Fibroblast of upper back skin (primary cell): ENCODE data around the gene PNPLA8.

ENCODE experiments used
- DNase-seq: peaks from one replicate; pipeline ENCODE4 v3.0.0-alpha.2; 2013

PNPLA8 gene

DNA sequence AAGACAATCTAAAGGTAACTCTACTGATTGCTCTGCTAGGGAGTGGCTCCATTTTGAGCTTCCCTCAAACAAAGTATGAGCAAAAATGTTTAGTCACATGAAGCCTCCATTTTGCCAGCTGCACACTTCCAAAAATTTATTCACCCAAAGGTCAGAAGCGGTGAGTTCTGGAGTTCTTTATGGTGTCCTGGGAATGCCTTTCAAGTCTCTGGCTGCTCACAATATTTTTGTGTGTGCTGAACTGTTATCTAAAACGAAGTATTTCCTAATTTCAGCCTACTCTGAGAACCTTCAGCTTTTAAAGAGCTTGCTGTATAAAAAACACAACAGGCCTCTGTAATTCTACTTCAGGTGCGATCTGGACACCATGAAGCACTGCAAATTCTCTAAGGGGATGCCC is 85.3 kb downstream of the PNPLA8 start:
- DNase-seq: no peak

- no peak for DNase-seq
Observed at GRCh38 chr7:108436906-108437305, 89.0 kb downstream of the PNPLA8 start.

DNA sequence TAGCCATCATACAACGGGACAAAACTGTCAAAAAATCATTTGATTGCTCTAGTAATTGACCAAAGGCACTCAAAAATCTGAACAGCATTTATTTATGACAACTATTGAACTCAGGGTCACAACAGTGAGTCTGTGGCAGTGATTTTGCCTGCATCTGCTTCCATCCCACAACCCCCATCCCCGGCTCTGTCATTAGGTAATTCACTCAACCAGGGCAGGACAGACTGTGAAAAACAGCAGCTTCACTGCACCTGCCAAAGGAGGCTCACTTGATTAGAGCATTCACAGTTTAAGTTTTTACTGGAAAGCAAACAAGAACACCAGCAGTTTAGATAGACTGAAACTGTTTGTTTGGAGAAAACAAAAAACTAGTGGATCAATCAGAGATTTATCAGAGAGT is 91.9 kb downstream of the PNPLA8 start:
- no peak for DNase-seq

DNA sequence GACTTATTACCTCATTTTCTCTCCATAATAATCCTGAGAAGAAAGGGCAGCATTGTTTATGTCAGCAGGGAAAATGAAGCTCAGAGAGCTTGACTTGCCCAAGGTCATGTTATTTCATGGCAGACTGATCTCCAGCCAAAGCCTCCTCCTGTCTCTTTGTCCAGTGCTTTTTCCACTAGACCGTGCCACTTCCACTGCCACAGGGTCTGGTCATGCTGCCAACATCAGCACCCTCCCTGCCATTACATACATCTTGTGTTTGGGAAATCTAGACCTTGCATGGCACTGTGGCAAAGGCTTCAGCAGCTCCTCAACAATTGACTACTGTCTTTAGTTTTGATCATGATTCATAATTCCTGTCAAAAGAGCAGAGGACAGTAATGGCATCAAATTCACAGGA is 94.8 kb downstream of the PNPLA8 start:
- DNase-seq: no peak

DNA sequence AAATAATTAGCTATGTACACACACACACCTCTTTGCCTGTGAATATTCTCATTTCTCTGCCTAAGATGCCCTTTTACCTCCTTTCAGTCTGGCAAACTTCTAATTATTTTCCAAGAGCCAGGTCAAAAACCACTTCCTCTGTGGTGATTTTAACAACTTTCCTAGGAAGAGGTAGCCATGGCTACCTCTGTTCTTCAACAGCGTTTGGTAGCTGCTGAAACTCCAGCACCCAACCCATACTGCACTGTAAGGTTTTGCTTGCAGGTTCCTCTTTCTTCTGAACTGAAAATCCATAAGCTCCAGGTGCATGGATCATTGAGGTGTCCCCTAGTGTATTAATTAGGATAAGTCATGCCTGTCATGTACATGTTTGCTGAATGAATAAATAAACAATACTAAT is 95.3 kb downstream of the PNPLA8 start:
- no peak for DNase-seq

DNA sequence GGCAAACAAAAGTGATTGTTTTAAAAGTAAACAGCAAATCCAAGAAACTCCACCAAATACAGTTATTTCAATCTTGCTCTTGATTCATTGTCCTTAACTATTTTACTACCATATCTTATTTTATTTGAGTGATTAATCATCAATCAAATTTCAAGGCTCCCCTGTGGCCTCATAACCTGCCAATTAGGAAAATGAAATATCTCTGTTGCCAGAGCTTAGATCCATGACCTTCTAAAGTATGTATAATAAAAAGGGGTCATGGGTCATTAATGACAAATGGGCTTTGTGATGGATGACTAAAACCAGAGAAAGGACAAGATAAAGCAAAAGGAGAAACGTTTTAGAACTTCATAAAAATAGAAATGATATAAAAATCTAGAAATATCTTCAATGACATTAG is 98.2 kb downstream of the PNPLA8 start:
- DNase-seq: no peak

DNA sequence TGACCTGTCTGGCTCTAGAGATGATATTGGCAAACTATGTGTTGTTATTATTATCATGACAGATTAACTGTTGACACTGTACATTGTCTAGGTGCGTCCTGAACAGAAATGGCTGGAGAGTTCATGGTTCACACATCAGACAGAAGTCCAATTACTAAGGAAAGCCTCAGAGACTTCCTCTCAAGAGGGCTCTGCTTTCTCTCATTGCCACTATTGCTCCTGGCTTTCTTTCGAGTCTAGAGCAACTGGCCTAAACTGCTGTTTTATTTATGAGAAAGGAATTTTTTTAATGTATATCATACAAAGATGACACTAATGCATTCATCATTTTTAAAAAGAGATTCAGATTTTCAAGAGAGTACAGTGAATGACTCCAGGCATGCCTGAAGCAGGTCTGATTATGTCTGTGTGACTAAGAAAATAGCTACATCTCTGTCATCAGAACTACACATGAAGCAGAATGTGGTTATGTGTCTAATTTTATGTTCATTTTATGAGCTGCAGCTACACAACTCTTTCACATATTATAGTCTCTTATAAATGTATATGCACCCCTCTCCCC is 100.1 kb downstream of the PNPLA8 start:
- DNase-seq: no peak

DNA sequence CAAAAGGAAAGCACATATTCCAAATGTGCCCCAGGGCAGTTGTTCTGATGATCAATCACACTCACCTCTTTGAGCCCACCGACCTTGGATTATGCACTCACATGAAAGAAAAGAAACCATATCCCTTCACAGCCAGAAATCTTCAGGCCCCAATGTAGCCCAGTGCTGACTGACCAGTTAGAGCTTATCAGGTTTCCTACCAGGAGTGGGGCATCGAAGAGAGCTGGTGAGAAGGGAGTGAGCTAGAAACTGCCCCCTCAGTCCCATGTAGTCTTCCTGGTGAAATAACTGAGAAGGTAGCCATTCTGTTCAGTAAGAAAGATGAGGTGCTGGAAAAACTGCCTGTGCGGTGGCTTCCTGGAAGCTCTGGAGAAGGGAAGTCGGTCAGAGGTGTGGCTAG is 101.9 kb downstream of the PNPLA8 start:
- no peak for DNase-seq

- no peak for DNase-seq
Observed at GRCh38 chr7:108423089-108423989, 102.6 kb downstream of the PNPLA8 start.

DNA sequence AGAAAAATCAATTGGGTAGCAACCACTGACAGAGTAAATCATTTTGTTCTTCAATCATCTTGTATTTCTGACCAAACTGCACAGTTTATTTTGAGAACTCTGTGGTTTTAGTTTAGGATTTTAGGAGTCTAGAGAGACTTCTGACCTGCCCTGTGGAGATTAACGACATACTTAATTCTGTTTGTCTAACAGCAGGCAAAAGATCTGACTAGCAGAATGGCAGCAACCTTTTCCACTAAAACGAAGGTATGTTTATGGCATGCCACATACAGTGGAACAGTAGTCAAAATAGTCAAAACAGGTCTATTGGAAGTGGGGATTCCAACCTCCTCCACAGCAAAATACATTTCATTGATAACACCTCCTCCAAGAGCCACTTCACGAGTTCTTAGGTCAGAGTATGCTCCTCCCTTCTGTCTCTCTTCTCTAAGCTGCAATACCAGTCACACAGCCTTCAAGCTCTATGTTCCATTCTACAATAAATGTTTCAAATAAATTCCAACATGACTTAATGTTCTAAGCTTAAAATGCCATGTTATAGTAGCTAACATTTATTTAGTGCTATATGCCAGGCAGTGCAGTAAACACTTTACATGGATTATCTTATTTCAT is 104.1 kb downstream of the PNPLA8 start:
- no peak for DNase-seq
